ENCODE measurements around the gene TSPAN8. TPM values are rescaled to one million over a fixed set of nuclear protein-coding genes. Genes with fewer than 3 reads are reported as not detected.
A peak's percentile ranks its signal among the peaks of the same experiment; 100 is the strongest.
"Not testable (repeated sequence)": the region's sequence is repeated elsewhere in the genome, so short reads cannot be mapped to it uniquely, and the experiment has no call there.

TSPAN8 gene
- total and polyA plus RNA-seq, 2 donors: 8.2 to 10.2 TPM

- Histone ChIP-seq H3K36me3 (ENCODE audit: insufficient read depth) (no peaks in the 10 kb centered on the region), H3K27ac (ENCODE audit: low read depth) (no peak overlapping the region), H3K4me1 (ENCODE audit: insufficient read depth) (peaks cover 2% of the 10 kb centered on the region)
These were observed 1.5 kb upstream of the TSPAN8 start for GRCh38 chr12:71159264-71159663.

GRCh38 chr12:71158361-71158882 lies 623 bp upstream of the TSPAN8 start:
- Histone ChIP-seq H3K27ac (ENCODE audit: low read depth) (no peak overlapping the region), H3K4me3 (ENCODE audit: low read depth, low read length) (no peak overlapping the region), H3K4me1 (ENCODE audit: insufficient read depth) (peaks cover 2% of the 10 kb centered on the region), H3K36me3 (ENCODE audit: insufficient read depth) (no peaks in the 10 kb centered on the region)
- 20% methylated on average over 4 of the region's 4 CpGs for WGBS
- no peak for DNase-seq (ENCODE audit: extremely low spot score)

More at GRCh38 chr12:71159264-71159663, 1.5 kb upstream of the TSPAN8 start:
- H3K4me3 ChIP-seq (ENCODE audit: low read depth, low read length): no peak overlapping the region
- no peak for DNase-seq (ENCODE audit: extremely low spot score)

- H3K27ac ChIP-seq (ENCODE audit: low read depth): no peak overlapping the region
- no peaks in the 10 kb centered on the region for H3K36me3 ChIP-seq (ENCODE audit: insufficient read depth)
- H3K4me1 ChIP-seq (ENCODE audit: insufficient read depth): no peaks in the 10 kb centered on the region
- no peak for DNase-seq (ENCODE audit: extremely low spot score)
- 84% methylated on average over 4 of the region's 4 CpGs for WGBS
- no peak overlapping the region for H3K4me3 ChIP-seq (ENCODE audit: low read depth, low read length)
These were observed 2.6 kb downstream of the TSPAN8 start for GRCh38 chr12:71155225-71155624.

- Histone ChIP-seq H3K36me3 (ENCODE audit: insufficient read depth) (no peaks in the 10 kb centered on the region), H3K27ac (ENCODE audit: low read depth) (no peak overlapping the region), H3K4me1 (ENCODE audit: insufficient read depth) (no peaks in the 10 kb centered on the region), H3K4me3 (ENCODE audit: low read depth, low read length) (no peak overlapping the region)
- no peak for DNase-seq (ENCODE audit: extremely low spot score)
- 83% methylated on average over 5 of the region's 5 CpGs for WGBS
These were observed 4.9 kb downstream of the TSPAN8 start for GRCh38 chr12:71152851-71153250.

- not testable (repeated sequence) for H3K4me3 ChIP-seq (ENCODE audit: low read depth, low read length); H3K27ac ChIP-seq (ENCODE audit: low read depth); H3K4me1 ChIP-seq (ENCODE audit: insufficient read depth); H3K36me3 ChIP-seq (ENCODE audit: insufficient read depth); DNase-seq (ENCODE audit: extremely low spot score)
- WGBS: 76% methylated on average over 5 of the region's 5 CpGs
These were observed 7.8 kb downstream of the TSPAN8 start for GRCh38 chr12:71150041-71150440.

GRCh38 chr12:71144682-71145081 lies 13.1 kb downstream of the TSPAN8 start:
- H3K4me3 ChIP-seq (ENCODE audit: low read depth, low read length): no peak overlapping the region
- no peaks in the 10 kb centered on the region for H3K4me1 ChIP-seq (ENCODE audit: insufficient read depth)
- 36% methylated on average over 1 of the region's 1 CpG for WGBS

GRCh38 chr12:71142956-71143355 lies 14.8 kb downstream of the TSPAN8 start:
- DNase-seq (ENCODE audit: extremely low spot score): no peak
- WGBS: 69% methylated on average over 5 of the region's 5 CpGs

More at GRCh38 chr12:71144682-71145081, 13.1 kb downstream of the TSPAN8 start:
- DNase-seq (ENCODE audit: extremely low spot score): no peak
- H3K36me3 ChIP-seq (ENCODE audit: insufficient read depth): no peaks in the 10 kb centered on the region
- H3K27ac ChIP-seq (ENCODE audit: low read depth): no peak overlapping the region

GRCh38 chr12:71142016-71142415 lies 15.8 kb downstream of the TSPAN8 start:
- Histone ChIP-seq H3K36me3 (ENCODE audit: insufficient read depth) (no peaks in the 10 kb centered on the region), H3K4me3 (ENCODE audit: low read depth, low read length) (no peak overlapping the region), H3K4me1 (ENCODE audit: insufficient read depth) (no peaks in the 10 kb centered on the region), H3K27ac (ENCODE audit: low read depth) (no peak overlapping the region)
- 60% methylated on average over 2 of the region's 2 CpGs for WGBS
- DNase-seq (ENCODE audit: extremely low spot score): no peak

More at GRCh38 chr12:71142956-71143355, 14.8 kb downstream of the TSPAN8 start:
- no peaks in the 10 kb centered on the region for H3K36me3 ChIP-seq (ENCODE audit: insufficient read depth)
- H3K4me3 ChIP-seq (ENCODE audit: low read depth, low read length): no peak overlapping the region
- H3K4me1 ChIP-seq (ENCODE audit: insufficient read depth): no peaks in the 10 kb centered on the region
- H3K27ac ChIP-seq (ENCODE audit: low read depth): no peak overlapping the region

GRCh38 chr12:71141378-71141926 lies 16.3 kb downstream of the TSPAN8 start:
- Histone ChIP-seq H3K4me1 (ENCODE audit: insufficient read depth) (no peaks in the 10 kb centered on the region), H3K4me3 (ENCODE audit: low read depth, low read length) (no peak overlapping the region), H3K27ac (ENCODE audit: low read depth) (no peak overlapping the region), H3K36me3 (ENCODE audit: insufficient read depth) (no peaks in the 10 kb centered on the region)
- WGBS: 74% methylated on average over 1 of the region's 1 CpG
- DNase-seq (ENCODE audit: extremely low spot score): no peak

GRCh38 chr12:71139153-71139735 lies 18.6 kb downstream of the TSPAN8 start:
- no peak for DNase-seq (ENCODE audit: extremely low spot score)
- Histone ChIP-seq H3K36me3 (ENCODE audit: insufficient read depth) (no peaks in the 10 kb centered on the region), H3K27ac (ENCODE audit: low read depth) (no peak overlapping the region), H3K4me3 (ENCODE audit: low read depth, low read length) (no peak overlapping the region), H3K4me1 (ENCODE audit: insufficient read depth) (no peaks in the 10 kb centered on the region)
- WGBS: 82% methylated on average over 6 of the region's 6 CpGs

GRCh38 chr12:71138011-71138410 lies 19.8 kb downstream of the TSPAN8 start:
- no peak for DNase-seq (ENCODE audit: extremely low spot score)
- Histone ChIP-seq H3K4me3 (ENCODE audit: low read depth, low read length) (no peak overlapping the region), H3K27ac (ENCODE audit: low read depth) (no peak overlapping the region), H3K36me3 (ENCODE audit: insufficient read depth) (no peaks in the 10 kb centered on the region), H3K4me1 (ENCODE audit: insufficient read depth) (no peaks in the 10 kb centered on the region)
- 86% methylated on average over 3 of the region's 3 CpGs for WGBS

GRCh38 chr12:71135812-71136176 lies 22.0 kb downstream of the TSPAN8 start:
- no peaks in the 10 kb centered on the region for H3K4me1 ChIP-seq (ENCODE audit: insufficient read depth)
- 20% methylated on average over 3 of the region's 3 CpGs for WGBS

GRCh38 chr12:71135077-71135811 lies 22.6 kb downstream of the TSPAN8 start:
- Histone ChIP-seq H3K27ac (ENCODE audit: low read depth) (no peak overlapping the region), H3K36me3 (ENCODE audit: insufficient read depth) (no peaks in the 10 kb centered on the region), H3K4me3 (ENCODE audit: low read depth, low read length) (no peak overlapping the region), H3K4me1 (ENCODE audit: insufficient read depth) (no peaks in the 10 kb centered on the region)
- DNase-seq (ENCODE audit: extremely low spot score): no peak
- WGBS: 61% methylated on average over 2 of the region's 2 CpGs

More at GRCh38 chr12:71135812-71136176, 22.0 kb downstream of the TSPAN8 start:
- H3K27ac ChIP-seq (ENCODE audit: low read depth): no peak overlapping the region
- no peak overlapping the region for H3K4me3 ChIP-seq (ENCODE audit: low read depth, low read length)
- H3K36me3 ChIP-seq (ENCODE audit: insufficient read depth): no peaks in the 10 kb centered on the region
- DNase-seq (ENCODE audit: extremely low spot score): peak; percentile 49

- 19% methylated on average over 2 of the region's 2 CpGs for WGBS
- H3K4me1 ChIP-seq (ENCODE audit: insufficient read depth): no peaks in the 10 kb centered on the region
- DNase-seq (ENCODE audit: extremely low spot score): no peak
These were observed 23.4 kb downstream of the TSPAN8 start for GRCh38 chr12:71134405-71134804.

More at GRCh38 chr12:71134405-71134804, 23.4 kb downstream of the TSPAN8 start:
- no peaks in the 10 kb centered on the region for H3K36me3 ChIP-seq (ENCODE audit: insufficient read depth)
- H3K4me3 ChIP-seq (ENCODE audit: low read depth, low read length): no peak overlapping the region
- no peak overlapping the region for H3K27ac ChIP-seq (ENCODE audit: low read depth)
